Endothelial cell of umbilical vein (primary cell): ENCODE results near the gene HSFY1. TPM values are rescaled to one million over a fixed set of nuclear protein-coding genes. Genes with fewer than 3 reads are reported as not detected.
"Not testable (repeated sequence)": the region's sequence is repeated elsewhere in the genome, so short reads cannot be mapped to it uniquely, and the experiment has no call there.

Source experiments
- BruUV-seq: library from RNA; stranded (reverse); fragments of 400-500 nt; replicated peaks from 2 replicates; lab custom pipeline; 2021; lab: Mats Ljungman, UMichigan
- CTCF ChIA-PET: fragments of 300-600, 350-600 bp; sonication (Branson Sonifier 250); formaldehyde crosslinking; loops from one replicate; lab custom pipeline; 2021; ENCODE audit warnings: antibody characterized with exemption, inconsistent platforms; lab: Charles Lee
- POLR2A ChIA-PET: fragments of 300-600, 350-600 bp; sonication (Branson Sonifier 250); formaldehyde crosslinking; loops from one replicate; lab custom pipeline; 2021; ENCODE audit warnings: antibody characterized with exemption, inconsistent platforms; lab: Charles Lee
- DNase-seq: peaks from one replicate; pipeline ENCODE4 v3.0.0-alpha.2; 2011; ENCODE audit warnings: low read depth, low spot score
- FAIRE-seq: peaks from 2 replicates; lab custom pipeline; 2011; peaks lifted over from hg19 to GRCh38; lab: Jason Lieb, UNC
- H2AFZ ChIP-seq: 2 replicates; pipeline ENCODE4 v1.6.0; 2012; ENCODE audit warnings: low read depth, low read length, control low read depth, inconsistent platforms
- H3K27ac ChIP-seq: 2 replicates; pipeline ENCODE4 v1.5.1; 2011; ENCODE audit warnings: low read depth, mild to moderate bottlenecking, control low read depth, low read length, moderate library complexity; ENCODE audit not compliant: insufficient read depth
- H3K27me3 ChIP-seq, 2 experiments: 2 replicates each; pipeline versions ENCODE4 v1.6.0 to v1.6.1; 2011; ENCODE audit warnings: low read length in 2 of 2, mixed read lengths in 1 of 2; ENCODE audit not compliant: control insufficient read depth in 2 of 2, insufficient read depth in 2 of 2
- H3K36me3 ChIP-seq, 2 experiments: 2 replicates in 1 of 2; 3 replicates in 1 of 2; pipeline ENCODE4 v1.5.1; 2011; ENCODE audit warnings: low read length in 2 of 2, mild to moderate bottlenecking in 1 of 2, moderate library complexity in 1 of 2; ENCODE audit not compliant: control insufficient read depth in 2 of 2, insufficient read depth in 2 of 2; ENCODE audit errors: extremely low read depth in 1 of 2
- H3K4me1 ChIP-seq: 3 replicates; pipeline ENCODE4 v1.5.1; 2011; ENCODE audit warnings: mild to moderate bottlenecking, low read length; ENCODE audit not compliant: control insufficient read depth, insufficient read depth; ENCODE audit errors: extremely low read depth
- H3K4me2 ChIP-seq: 2 replicates; pipeline ENCODE4 v1.6.1; 2011; ENCODE audit warnings: low read length, control low read depth, mixed read lengths; ENCODE audit not compliant: insufficient read depth
- H3K4me3 ChIP-seq, 3 experiments: fragments of 200-600 bp in 1 of 3; sonication (generic), shearing (Covaris generic) in 1 of 3; replicated peaks in 1 of 3; 2 replicates each; pipeline ENCODE4 v1.5.1; 2011 to 2016; ENCODE audit warnings: control low read depth in 3 of 3, low read length in 3 of 3, mild to moderate bottlenecking in 2 of 3, inconsistent platforms in 1 of 3, low read depth in 1 of 3, moderate library complexity in 1 of 3; ENCODE audit not compliant: insufficient read depth in 1 of 3
- H3K79me2 ChIP-seq: 2 replicates; pipeline ENCODE4 v1.6.0; 2012; ENCODE audit warnings: low read length, inconsistent platforms; ENCODE audit not compliant: control insufficient read depth, insufficient read depth
- H3K9ac ChIP-seq: replicated peaks from 2 replicates; pipeline ENCODE3; 2011; ENCODE audit warnings: low read length, control low read depth; ENCODE audit not compliant: insufficient read depth; ENCODE audit errors: extremely low read depth
- H3K9me1 ChIP-seq: replicated peaks from 3 replicates; pipeline ENCODE4 v1.6.0; 2011; ENCODE audit warnings: mild to moderate bottlenecking, low read length; ENCODE audit not compliant: control insufficient read depth, insufficient read depth; ENCODE audit errors: extremely low read depth
- H3K9me3 ChIP-seq: replicated peaks from 2 replicates; pipeline ENCODE4 v1.5.1; 2012; ENCODE audit warnings: low read length, inconsistent platforms; ENCODE audit not compliant: control insufficient read depth, insufficient read depth
- H4K20me1 ChIP-seq: replicated peaks from 2 replicates; pipeline ENCODE3; 2011; ENCODE audit warnings: mild to moderate bottlenecking, low read length; ENCODE audit not compliant: control insufficient read depth, insufficient read depth; ENCODE audit errors: extremely low read depth
- dilution Hi-C: fragments of 300-500 bp; cut with MboI; formaldehyde crosslinking; loops from one replicate; pipeline ENCODE4 v1.15.0; 2019; ENCODE audit warnings: low sequenced_read_pairs; ENCODE audit not compliant: extremely low pct_ligation_motif_present
- intact Hi-C: fragments of 100-400 bp; cut with micrococcal nuclease; formaldehyde crosslinking; loops from one replicate; pipeline ENCODE4 v1.10.0; 2022
- polyA plus RNA-seq, 4 experiments: library from polyadenylated mRNA; depleted of rRNA in 3 of 4; stranded (reverse) in 3 of 4; unstranded in 1 of 4; fragments of >200 nt; gene quantifications; 2 replicates each; pipeline versions ENCODE4 v1.2.1 to v1.2.3, GENCODE V29; 2011 to 2012; ENCODE audit warnings: missing spikeins in 1 of 4
- small RNA-seq: library from RNA; depleted of rRNA; stranded (forward); fragments of <200 nt; gene quantifications from one replicate; pipeline ENCODE3, GENCODE V24; 2012; ENCODE audit warnings: low replicate concordance, low read depth; ENCODE audit not compliant: insufficient read depth, insufficient read length
- total RNA-seq: library from RNA; stranded (reverse); gene quantifications from 2 replicates; pipeline ENCODE4 v1.2.3, GENCODE V29; 2021

Gene HSFY1
- total and polyA plus RNA-seq, 2 donors (not counting 3 experiments of a cell fraction or from before 2014, with no cell fraction given) = not detected

GRCh38 chrY:18553132-18553531 is 6.6 kb downstream of the HSFY1 start:
- intact Hi-C loops, dilution Hi-C loops, BruUV-seq: not testable (repeated sequence)

GRCh38 chrY:18565915-18566314 is 19.4 kb downstream of the HSFY1 start:
- H3K4me1 ChIP-seq, POLR2A ChIA-PET, FAIRE-seq, H3K9me3 ChIP-seq, H2AFZ ChIP-seq, dilution Hi-C loops, H3K79me2 ChIP-seq, H3K27ac ChIP-seq, CTCF ChIA-PET, H3K9ac ChIP-seq, H3K36me3 ChIP-seq, intact Hi-C loops, DNase-seq, H3K27me3 ChIP-seq, BruUV-seq, H3K9me1 ChIP-seq, H3K4me3 ChIP-seq, H3K4me2 ChIP-seq, H4K20me1 ChIP-seq: not testable (repeated sequence)

More at GRCh38 chrY:18553132-18553531, 6.6 kb downstream of the HSFY1 start:
- H3K9me3 ChIP-seq, H3K9ac ChIP-seq, H3K4me3 ChIP-seq, H3K27ac ChIP-seq, H4K20me1 ChIP-seq, H3K27me3 ChIP-seq, H3K36me3 ChIP-seq, H3K4me2 ChIP-seq, POLR2A ChIA-PET, H2AFZ ChIP-seq, H3K79me2 ChIP-seq, H3K4me1 ChIP-seq, DNase-seq, CTCF ChIA-PET, FAIRE-seq, H3K9me1 ChIP-seq: not testable (repeated sequence)

Small RNAs within 50 kb of the gene (small RNA-seq; reads per million reads assigned to genes)
- gene GPM6BP1 = not detected
- not detected for gene PRYP5

Other genes starting within 250 kb of the HSFY1 start
- not detected in 2 replicates for gene HSFY2, start 227.0 kb downstream of the HSFY1 start, total RNA-seq
- not detected in 2 replicates for gene HSFY2, start 227.0 kb downstream of the HSFY1 start, polyA plus RNA-seq